ENCODE measurements around the gene RUNX1.

GRCh38 chr21:35084869-35085268 lies 35.8 kb upstream of the RUNX1 start:
- TF ChIP-seq CTCF (IDR thresholded peaks at IDR 0.05; ENCODE audit: low read depth, low read length) (no peak), POLR2A (IDR thresholded peaks at IDR 0.05; ENCODE audit: extremely low read depth, insufficient read length) (no peak), MYC (IDR thresholded peaks at IDR 0.05; ENCODE audit: low read depth, low read length) (no peak), MAX (IDR thresholded peaks at IDR 0.05; ENCODE audit: low read depth, low read length) (no peak)
